PC-9 (cell line): ENCODE data around the gene GABRB2. TPM values are rescaled to one million over a fixed set of nuclear protein-coding genes. Genes with fewer than 3 reads are reported as not detected.

Source experiments
- BruUV-seq: library from RNA; stranded (reverse); fragments of 400-500 nt; replicated peaks from 2 replicates; lab custom pipeline; 2021; lab: Mats Ljungman, UMichigan
- CTCF ChIA-PET: fragments of 300-600 bp; sonication (Branson Sonifier 250); formaldehyde crosslinking; loops from one replicate; lab custom pipeline; 2022; ENCODE audit warnings: antibody characterized with exemption; lab: Charles Lee
- POLR2A ChIA-PET: fragments of 300-600 bp; sonication (Branson Sonifier 250); formaldehyde crosslinking; loops from one replicate; lab custom pipeline; 2022; ENCODE audit warnings: antibody characterized with exemption; ENCODE audit not compliant: unreplicated experiment; lab: Charles Lee
- DNase-seq, 2 experiments: peaks; one replicate each; pipeline versions ENCODE4 v3.0.0 to v3.0.0-alpha.2; 2015 to 2022; ENCODE audit warnings: mixed read lengths in 1 of 2
- H2AFZ ChIP-seq: fragments of 200-600 bp; sonication (generic); 2 replicates; pipeline ENCODE4 v1.8.1; 2017; ENCODE audit warnings: antibody characterized with exemption
- H3F3A ChIP-seq: fragments of 200-600 bp; sonication (generic); 2 replicates; pipeline ENCODE4 v1.8.1; 2017; ENCODE audit warnings: antibody characterized with exemption, mild to moderate bottlenecking, low read depth; ENCODE audit not compliant: insufficient read depth
- H3K27ac ChIP-seq: fragments of 200-600 bp; sonication (generic); 2 replicates; pipeline ENCODE4 v1.6.1; 2016; ENCODE audit warnings: mixed run types
- H3K27me3 ChIP-seq: fragments of 200-600 bp; sonication (generic); 2 replicates; pipeline ENCODE4 v1.6.1; 2016; ENCODE audit warnings: low read depth, mixed run types; ENCODE audit not compliant: insufficient read depth
- H3K36me3 ChIP-seq: fragments of 200-600 bp; sonication (generic); 2 replicates; pipeline ENCODE4 v1.6.1; 2016; ENCODE audit warnings: low read depth, mixed run types
- H3K4me1 ChIP-seq: fragments of 200-600 bp; sonication (generic); replicated peaks from 2 replicates; pipeline ENCODE4 v1.6.1; 2016; ENCODE audit warnings: mixed run types; ENCODE audit not compliant: insufficient read depth
- H3K4me2 ChIP-seq: fragments of 200-600 bp; sonication (generic); 2 replicates; pipeline ENCODE4 v1.6.1; 2017; ENCODE audit warnings: mixed run types
- H3K4me3 ChIP-seq: fragments of 200-600 bp; sonication (generic); 2 replicates; pipeline ENCODE4 v1.6.1; 2016; ENCODE audit warnings: mixed run types
- H3K79me2 ChIP-seq: fragments of 200-600 bp; sonication (generic); 2 replicates; pipeline ENCODE4 v1.6.1; 2017; ENCODE audit warnings: low read depth, mixed run types
- H3K9me2 ChIP-seq: fragments of 200-600 bp; sonication (generic); 2 replicates; pipeline ENCODE4 v1.8.1; 2017; ENCODE audit warnings: mild to moderate bottlenecking; ENCODE audit not compliant: insufficient read depth
- H3K9me3 ChIP-seq: fragments of 200-600 bp; sonication (generic); 2 replicates; pipeline ENCODE4 v1.8.1; 2016; ENCODE audit warnings: low read depth; ENCODE audit not compliant: insufficient read depth
- H4K20me1 ChIP-seq: fragments of 200-600 bp; sonication (generic); 2 replicates; pipeline ENCODE4 v1.8.1; 2017; ENCODE audit not compliant: insufficient read depth
- CTCF ChIP-seq: fragments of 200-600 bp; sonication (generic); conservative IDR thresholded peaks from 2 replicates; pipeline ENCODE4 v1.6.1; 2017; ENCODE audit warnings: mixed run types, antibody characterized with exemption, mild to moderate bottlenecking, moderate library complexity
- EZH2 ChIP-seq: fragments of 200-600 bp; sonication (generic); IDR thresholded peaks from 2 replicates; pipeline ENCODE4 v1.8.0; 2017; ENCODE audit warnings: antibody characterized with exemption, low read depth
- intact Hi-C: fragments of 100-400 bp; cut with micrococcal nuclease; formaldehyde crosslinking; loops from one replicate; pipeline ENCODE4 v1.10.0; 2022; ENCODE audit not compliant: unreplicated experiment
- total RNA-seq: library from RNA; stranded (reverse); gene quantifications from 2 replicates; pipeline ENCODE4 v1.2.3, GENCODE V29; 2021

The GABRB2 gene
- total RNA-seq, 1 experiment from 2014 or later, result not detected

GRCh38 chr5:161406880-161407279, 139.6 kb downstream of the GABRB2 start:
- TF ChIP-seq CTCF, result no peak
- TF ChIP-seq EZH2, result no peak
- BruUV-seq, result no TSS peak
- Histone ChIP-seq H3K4me3 (no peak overlapping the region), H3K4me1 (no peaks in the 10 kb centered on the region), H3K36me3 (no peaks in the 10 kb centered on the region), H3K27me3 (no peaks in the 10 kb centered on the region), H2AFZ (no peak overlapping the region), H3K79me2 (no peaks in the 10 kb centered on the region), H3F3A (no peaks in the 10 kb centered on the region), H3K27ac (no peak overlapping the region), H3K4me2 (no peak overlapping the region), H3K9me3 (no peaks in the 10 kb centered on the region), H4K20me1 (no peaks in the 10 kb centered on the region), H3K9me2 (no peaks in the 10 kb centered on the region)
- DNase-seq, result no peak
- ChIA-PET CTCF (no interaction called here), POLR2A (no interaction called here)
- intact Hi-C loops, result no loop called here

GRCh38 chr5:161403996-161404395, 142.5 kb downstream of the GABRB2 start:
- CTCF ChIA-PET, result no interaction called here
- H3K4me1 ChIP-seq, result no peaks in the 10 kb centered on the region
- H3K9me3 ChIP-seq, result no peaks in the 10 kb centered on the region
- H3F3A ChIP-seq, result no peaks in the 10 kb centered on the region
- TF ChIP-seq EZH2 (no peak), CTCF (no peak)
- DNase-seq, result no peak
- POLR2A ChIA-PET, result no interaction called here
- H2AFZ ChIP-seq, result no peak overlapping the region
- no peak overlapping the region for H3K27ac ChIP-seq
- H3K4me3 ChIP-seq, result no peak overlapping the region
- intact Hi-C loops, result no loop called here
- H3K36me3 ChIP-seq, result no peaks in the 10 kb centered on the region
- H3K9me2 ChIP-seq, result no peaks in the 10 kb centered on the region
- H3K4me2 ChIP-seq, result no peak overlapping the region
- peaks cover 10% of the 10 kb centered on the region for H3K27me3 ChIP-seq
- H4K20me1 ChIP-seq, result no peaks in the 10 kb centered on the region
- no TSS peak for BruUV-seq
- H3K79me2 ChIP-seq, result no peaks in the 10 kb centered on the region

- ChIA-PET POLR2A (no interaction called here), CTCF (no interaction called here)
- Histone ChIP-seq H3K9me2 (no peaks in the 10 kb centered on the region), H3K27me3 (peaks cover 12% of the 10 kb centered on the region), H3F3A (no peaks in the 10 kb centered on the region), H3K36me3 (no peaks in the 10 kb centered on the region), H3K4me3 (no peak overlapping the region), H3K9me3 (no peaks in the 10 kb centered on the region), H3K27ac (no peak overlapping the region), H4K20me1 (no peaks in the 10 kb centered on the region), H3K79me2 (no peaks in the 10 kb centered on the region), H3K4me2 (no peak overlapping the region), H2AFZ (no peak overlapping the region), H3K4me1 (no peaks in the 10 kb centered on the region)
- intact Hi-C loops, result no loop called here
- no peak for TF ChIP-seq CTCF
- BruUV-seq, result no TSS peak
- DNase-seq, result no peak
These were observed 143.4 kb downstream of the GABRB2 start for GRCh38 chr5:161403121-161403520.
